Activated T-cell treated with anti-CD3 and anti-CD28 coated beads, Interleukin-2, amount 50 U/mL, for 24 hours (primary cell): ENCODE data around the gene CNPY3.
"Not testable (repeated sequence)": the region's sequence is repeated elsewhere in the genome, so short reads cannot be mapped to it uniquely, and the experiment has no call there.

Source experiments
- DNase-seq: peaks from one replicate; pipeline ENCODE4 v3.0.0-alpha.2; 2020
- H3K27ac Mint-ChIP-seq: 2 replicates; pipeline ENCODE4 v1.8.0; 2020; ENCODE audit warnings: mild to moderate bottlenecking, mixed read lengths
- H3K27me3 Mint-ChIP-seq: 2 replicates; pipeline ENCODE4 v1.8.0; 2020; ENCODE audit warnings: mixed read lengths
- H3K36me3 Mint-ChIP-seq: 2 replicates; pipeline ENCODE4 v1.8.0; 2020; ENCODE audit warnings: low read depth, mixed read lengths
- H3K4me1 Mint-ChIP-seq: 2 replicates; pipeline ENCODE4 v1.8.0; 2020; ENCODE audit warnings: low read depth, mixed read lengths
- H3K4me3 Mint-ChIP-seq: 2 replicates; pipeline ENCODE4 v1.8.0; 2020; ENCODE audit warnings: mild to moderate bottlenecking, moderate library complexity, mixed read lengths
- H3K9me3 Mint-ChIP-seq: 2 replicates; pipeline ENCODE4 v1.8.0; 2020; ENCODE audit warnings: mixed read lengths

CNPY3 gene

GRCh38 chr6:42935322-42935721, 6.0 kb downstream of the CNPY3 start:
- H3K4me1 Mint-ChIP-seq = peaks cover 46% of the 10 kb centered on the region
- peaks cover 96% of the 10 kb centered on the region for H3K36me3 Mint-ChIP-seq
- no peaks in the 10 kb centered on the region for H3K9me3 Mint-ChIP-seq
- no peaks in the 10 kb centered on the region for H3K27me3 Mint-ChIP-seq
- DNase-seq = no peak
- H3K4me3 Mint-ChIP-seq = no peak overlapping the region
- peak overlapping the region; percentile 74 for H3K27ac Mint-ChIP-seq

- no peaks in the 10 kb centered on the region for H3K9me3 Mint-ChIP-seq
- DNase-seq = no peak
- no peaks in the 10 kb centered on the region for H3K27me3 Mint-ChIP-seq
- peaks cover 96% of the 10 kb centered on the region for H3K36me3 Mint-ChIP-seq
- H3K4me3 Mint-ChIP-seq = no peak overlapping the region
- H3K4me1 Mint-ChIP-seq = peaks cover 37% of the 10 kb centered on the region
- H3K27ac Mint-ChIP-seq = peak overlapping the region; percentile 81
Observed at GRCh38 chr6:42936398-42936797, 7.1 kb downstream of the CNPY3 start.

GRCh38 chr6:42937548-42938427, 8.5 kb downstream of the CNPY3 start:
- Mint-ChIP-seq H3K4me3 (no peak overlapping the region), H3K36me3 (peaks cover 93% of the 10 kb centered on the region), H3K9me3 (no peaks in the 10 kb centered on the region), H3K27me3 (no peaks in the 10 kb centered on the region), H3K4me1 (peaks cover 25% of the 10 kb centered on the region), H3K27ac (peak overlapping the region; percentile 81)
- no peak for DNase-seq

GRCh38 chr6:42938428-42938796, 9.1 kb downstream of the CNPY3 start:
- peak overlapping the region; percentile 47 for H3K27ac Mint-ChIP-seq
- H3K27me3 Mint-ChIP-seq = no peaks in the 10 kb centered on the region
- no peak for DNase-seq
- peaks cover 19% of the 10 kb centered on the region for H3K4me1 Mint-ChIP-seq
- peaks cover 90% of the 10 kb centered on the region for H3K36me3 Mint-ChIP-seq
- H3K4me3 Mint-ChIP-seq = no peak overlapping the region
- H3K9me3 Mint-ChIP-seq = no peaks in the 10 kb centered on the region

GRCh38 chr6:42938987-42939809, 9.9 kb downstream of the CNPY3 start:
- Mint-ChIP-seq H3K36me3 (peaks cover 91% of the 10 kb centered on the region), H3K27ac (peak overlapping the region; percentile 47), H3K27me3 (no peaks in the 10 kb centered on the region), H3K9me3 (no peaks in the 10 kb centered on the region), H3K4me3 (no peak overlapping the region), H3K4me1 (peaks cover 12% of the 10 kb centered on the region)
- no peak for DNase-seq

GRCh38 chr6:42939810-42940167, 10.5 kb downstream of the CNPY3 start:
- peaks cover 91% of the 10 kb centered on the region for H3K36me3 Mint-ChIP-seq
- no peaks in the 10 kb centered on the region for H3K9me3 Mint-ChIP-seq
- H3K27ac Mint-ChIP-seq = peak overlapping the region; percentile 4
- no peaks in the 10 kb centered on the region for H3K27me3 Mint-ChIP-seq
- no peak for DNase-seq
- peaks cover 10% of the 10 kb centered on the region for H3K4me1 Mint-ChIP-seq
- H3K4me3 Mint-ChIP-seq = no peak overlapping the region

GRCh38 chr6:42940493-42941045, 11.3 kb downstream of the CNPY3 start:
- Mint-ChIP-seq H3K4me1 (peaks cover 6% of the 10 kb centered on the region), H3K4me3 (no peak overlapping the region), H3K27ac (peak overlapping the region; percentile 68), H3K27me3 (no peaks in the 10 kb centered on the region), H3K9me3 (no peaks in the 10 kb centered on the region), H3K36me3 (peaks cover 87% of the 10 kb centered on the region)
- no peak for DNase-seq

GRCh38 chr6:42941356-42941755, 12.1 kb downstream of the CNPY3 start:
- not testable (repeated sequence) for H3K9me3 Mint-ChIP-seq, H3K4me1 Mint-ChIP-seq, H3K27me3 Mint-ChIP-seq, DNase-seq, H3K4me3 Mint-ChIP-seq
- H3K27ac Mint-ChIP-seq = peak overlapping the region; percentile 68
- peaks cover 84% of the 10 kb centered on the region for H3K36me3 Mint-ChIP-seq

GRCh38 chr6:42942444-42942843, 13.2 kb downstream of the CNPY3 start:
- no peak for DNase-seq
- Mint-ChIP-seq H3K9me3 (no peaks in the 10 kb centered on the region), H3K4me3 (no peak overlapping the region), H3K27ac (no peak overlapping the region), H3K4me1 (peaks cover 1% of the 10 kb centered on the region), H3K36me3 (peaks cover 79% of the 10 kb centered on the region), H3K27me3 (no peaks in the 10 kb centered on the region)

GRCh38 chr6:42947950-42948349, 18.7 kb downstream of the CNPY3 start:
- H3K36me3 Mint-ChIP-seq = peaks cover 43% of the 10 kb centered on the region
- no peaks in the 10 kb centered on the region for H3K4me1 Mint-ChIP-seq
- no peaks in the 10 kb centered on the region for H3K27me3 Mint-ChIP-seq
- no peak overlapping the region for H3K4me3 Mint-ChIP-seq
- no peak overlapping the region for H3K27ac Mint-ChIP-seq
- no peak for DNase-seq
- no peaks in the 10 kb centered on the region for H3K9me3 Mint-ChIP-seq

- Mint-ChIP-seq H3K4me3 (no peak overlapping the region), H3K27ac (no peak overlapping the region), H3K36me3 (peaks cover 15% of the 10 kb centered on the region), H3K4me1 (no peaks in the 10 kb centered on the region), H3K9me3 (no peaks in the 10 kb centered on the region), H3K27me3 (no peaks in the 10 kb centered on the region)
- no peak for DNase-seq
Observed at GRCh38 chr6:42952389-42952788, 23.1 kb downstream of the CNPY3 start.

GRCh38 chr6:42954405-42954804, 25.1 kb downstream of the CNPY3 start:
- H3K4me3 Mint-ChIP-seq, H3K27ac Mint-ChIP-seq, H3K4me1 Mint-ChIP-seq, DNase-seq, H3K27me3 Mint-ChIP-seq, H3K36me3 Mint-ChIP-seq, H3K9me3 Mint-ChIP-seq: not testable (repeated sequence)

GRCh38 chr6:42958125-42958524, 28.8 kb downstream of the CNPY3 start:
- H3K27ac Mint-ChIP-seq = no peak overlapping the region
- H3K4me3 Mint-ChIP-seq = no peak overlapping the region
- peaks cover 15% of the 10 kb centered on the region for H3K4me1 Mint-ChIP-seq
- H3K9me3 Mint-ChIP-seq = no peaks in the 10 kb centered on the region
- no peak for DNase-seq
- H3K36me3 Mint-ChIP-seq = peaks cover 12% of the 10 kb centered on the region
- no peaks in the 10 kb centered on the region for H3K27me3 Mint-ChIP-seq

GRCh38 chr6:42959917-42960242, 30.6 kb downstream of the CNPY3 start:
- Mint-ChIP-seq H3K4me3 (peak overlapping the region; percentile 65), H3K4me1 (peaks cover 15% of the 10 kb centered on the region), H3K36me3 (peaks cover 20% of the 10 kb centered on the region), H3K9me3 (no peaks in the 10 kb centered on the region), H3K27ac (no peak overlapping the region), H3K27me3 (no peaks in the 10 kb centered on the region)
- DNase-seq = no peak
